ENCODE results near the gene GNPTAB.

GRCh38 chr12:101878243-101878821, 47.6 kb upstream of the GNPTAB start:
- TF ChIP-seq POLR2A (IDR thresholded peaks at IDR 0.05) = no peak
- no peak for TF ChIP-seq CTCF (IDR thresholded peaks at IDR 0.05)
